NT2/D1 (cell line): ENCODE results near the gene LTA.

Experiments
- DNase-seq: peaks from one replicate; pipeline ENCODE4 v3.0.0-alpha.2; 2011; ENCODE audit warnings: low read depth, low spot score
- H3K27me3 ChIP-seq: 2 replicates; pipeline ENCODE4 v1.6.0; 2011; ENCODE audit warnings: mild to moderate bottlenecking; ENCODE audit not compliant: insufficient read length, insufficient read depth
- H3K36me3 ChIP-seq: 2 replicates; pipeline ENCODE4 v1.6.1; 2011; ENCODE audit warnings: mild to moderate bottlenecking, low read length, mixed read lengths; ENCODE audit not compliant: insufficient read depth, insufficient read length
- H3K4me1 ChIP-seq: 2 replicates; pipeline ENCODE4 v1.5.1; 2011; ENCODE audit not compliant: insufficient read depth, insufficient read length
- H3K4me3 ChIP-seq: 2 replicates; pipeline ENCODE4 v1.5.1; 2011; ENCODE audit warnings: low read depth; ENCODE audit not compliant: insufficient read length
- H3K9ac ChIP-seq: 2 replicates; pipeline ENCODE4 v1.6.0; 2011; ENCODE audit warnings: low read depth; ENCODE audit not compliant: insufficient read length
- H3K9me3 ChIP-seq: 2 replicates; pipeline ENCODE4 v1.5.1; 2011; ENCODE audit warnings: mild to moderate bottlenecking, low read length; ENCODE audit not compliant: insufficient read depth
- SUZ12 ChIP-seq: IDR thresholded peaks from 2 replicates; pipeline ENCODE4 v1.6.1; 2011; ENCODE audit not compliant: insufficient read length, insufficient read depth; ENCODE audit errors: extremely low read depth
- YY1 ChIP-seq: IDR thresholded peaks from 2 replicates; pipeline ENCODE4 v1.6.1; 2011; ENCODE audit not compliant: insufficient read length, insufficient read depth
- ZNF274 ChIP-seq: IDR thresholded peaks from 2 replicates; pipeline ENCODE4 v1.6.1; 2011; ENCODE audit warnings: mild to moderate bottlenecking, low read depth, low read length

LTA gene

DNA sequence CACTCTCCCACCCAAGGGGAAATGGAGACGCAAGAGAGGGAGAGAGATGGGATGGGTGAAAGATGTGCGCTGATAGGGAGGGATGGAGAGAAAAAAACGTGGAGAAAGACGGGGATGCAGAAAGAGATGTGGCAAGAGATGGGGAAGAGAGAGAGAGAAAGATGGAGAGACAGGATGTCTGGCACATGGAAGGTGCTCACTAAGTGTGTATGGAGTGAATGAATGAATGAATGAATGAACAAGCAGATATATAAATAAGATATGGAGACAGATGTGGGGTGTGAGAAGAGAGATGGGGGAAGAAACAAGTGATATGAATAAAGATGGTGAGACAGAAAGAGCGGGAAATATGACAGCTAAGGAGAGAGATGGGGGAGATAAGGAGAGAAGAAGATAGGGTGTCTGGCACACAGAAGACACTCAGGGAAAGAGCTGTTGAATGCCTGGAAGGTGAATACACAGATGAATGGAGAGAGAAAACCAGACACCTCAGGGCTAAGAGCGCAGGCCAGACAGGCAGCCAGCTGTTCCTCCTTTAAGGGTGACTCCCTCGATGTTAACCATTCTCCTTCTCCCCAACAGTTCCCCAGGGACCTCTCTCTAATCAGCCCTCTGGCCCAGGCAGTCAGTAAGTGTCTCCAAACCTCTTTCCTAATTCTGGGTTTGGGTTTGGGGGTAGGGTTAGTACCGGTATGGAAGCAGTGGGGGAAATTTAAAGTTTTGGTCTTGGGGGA, 4.0 kb downstream of the LTA start:
- Histone ChIP-seq H3K9me3 (no peaks in the 10 kb centered on the region), H3K4me3 (no peak overlapping the region), H3K9ac (no peak overlapping the region), H3K4me1 (peaks cover 14% of the 10 kb centered on the region), H3K27me3 (no peaks in the 10 kb centered on the region), H3K36me3 (peaks cover 3% of the 10 kb centered on the region)
- DNase-seq, result no peak
- TF ChIP-seq ZNF274, result no peak

GRCh38 chr6:31576897-31577578, 4.9 kb downstream of the LTA start:
- peaks cover 3% of the 10 kb centered on the region for H3K36me3 ChIP-seq
- peaks cover 18% of the 10 kb centered on the region for H3K4me1 ChIP-seq
- H3K27me3 ChIP-seq, result no peaks in the 10 kb centered on the region
- no peak for DNase-seq
- no peak overlapping the region for H3K4me3 ChIP-seq
- TF ChIP-seq ZNF274 (no peak), YY1 (no peak), SUZ12 (no peak)
- no peaks in the 10 kb centered on the region for H3K9me3 ChIP-seq
- H3K9ac ChIP-seq, result no peak overlapping the region

DNA sequence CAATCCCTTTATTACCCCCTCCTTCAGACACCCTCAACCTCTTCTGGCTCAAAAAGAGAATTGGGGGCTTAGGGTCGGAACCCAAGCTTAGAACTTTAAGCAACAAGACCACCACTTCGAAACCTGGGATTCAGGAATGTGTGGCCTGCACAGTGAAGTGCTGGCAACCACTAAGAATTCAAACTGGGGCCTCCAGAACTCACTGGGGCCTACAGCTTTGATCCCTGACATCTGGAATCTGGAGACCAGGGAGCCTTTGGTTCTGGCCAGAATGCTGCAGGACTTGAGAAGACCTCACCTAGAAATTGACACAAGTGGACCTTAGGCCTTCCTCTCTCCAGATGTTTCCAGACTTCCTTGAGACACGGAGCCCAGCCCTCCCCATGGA, 5.5 kb downstream of the LTA start:
- DNase-seq, result no peak
- peaks cover 16% of the 10 kb centered on the region for H3K4me1 ChIP-seq
- no peak for TF ChIP-seq ZNF274
- TF ChIP-seq SUZ12, result no peak
- no peaks in the 10 kb centered on the region for H3K27me3 ChIP-seq
- H3K4me3 ChIP-seq, result no peak overlapping the region
- H3K36me3 ChIP-seq, result peaks cover 3% of the 10 kb centered on the region
- H3K9me3 ChIP-seq, result no peaks in the 10 kb centered on the region
- H3K9ac ChIP-seq, result no peak overlapping the region

DNA sequence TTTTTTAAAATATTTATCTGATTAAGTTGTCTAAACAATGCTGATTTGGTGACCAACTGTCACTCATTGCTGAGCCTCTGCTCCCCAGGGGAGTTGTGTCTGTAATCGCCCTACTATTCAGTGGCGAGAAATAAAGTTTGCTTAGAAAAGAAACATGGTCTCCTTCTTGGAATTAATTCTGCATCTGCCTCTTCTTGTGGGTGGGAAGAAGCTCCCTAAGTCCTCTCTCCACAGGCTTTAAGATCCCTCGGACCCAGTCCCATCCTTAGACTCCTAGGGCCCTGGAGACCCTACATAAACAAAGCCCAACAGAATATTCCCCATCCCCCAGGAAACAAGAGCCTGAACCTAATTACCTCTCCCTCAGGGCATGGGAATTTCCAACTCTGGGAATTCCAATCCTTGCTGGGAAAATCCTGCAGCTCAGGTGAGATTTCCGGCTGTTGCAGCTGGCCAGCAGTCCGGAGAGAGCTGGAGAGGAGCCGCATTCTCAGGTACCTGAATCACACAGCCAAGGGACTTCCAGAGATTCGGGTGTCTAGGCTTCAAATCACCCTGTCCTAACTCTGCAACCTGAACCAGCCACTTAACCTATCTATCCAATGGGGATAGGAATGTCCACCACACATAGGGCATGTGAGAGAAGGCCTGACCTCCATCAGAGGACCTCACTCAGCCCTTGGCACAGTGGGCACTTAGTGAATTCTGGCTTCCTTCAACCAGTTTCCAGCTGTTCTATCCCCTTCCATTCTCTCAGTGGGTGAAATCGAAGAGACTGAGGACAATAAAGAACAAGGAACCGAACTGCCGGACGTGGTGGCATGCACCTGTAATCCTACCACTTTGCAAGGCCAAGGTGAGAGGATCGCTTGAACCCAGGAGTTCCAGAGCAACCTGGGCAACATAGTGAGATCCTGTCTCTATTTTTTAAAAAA, 6.4 kb downstream of the LTA start:
- H3K4me1 ChIP-seq, result peaks cover 13% of the 10 kb centered on the region
- no peaks in the 10 kb centered on the region for H3K27me3 ChIP-seq
- H3K9ac ChIP-seq, result no peak overlapping the region
- TF ChIP-seq ZNF274, result no peak
- TF ChIP-seq YY1, result no peak
- TF ChIP-seq SUZ12, result no peak
- no peaks in the 10 kb centered on the region for H3K9me3 ChIP-seq
- H3K36me3 ChIP-seq, result peaks cover 3% of the 10 kb centered on the region
- no peak for DNase-seq
- H3K4me3 ChIP-seq, result no peak overlapping the region

- TF ChIP-seq ZNF274 (no peak), SUZ12 (no peak), YY1 (no peak)
- peaks cover 13% of the 10 kb centered on the region for H3K4me1 ChIP-seq
- H3K36me3 ChIP-seq, result peaks cover 3% of the 10 kb centered on the region
- no peak overlapping the region for H3K4me3 ChIP-seq
- DNase-seq, result no peak
- no peaks in the 10 kb centered on the region for H3K27me3 ChIP-seq
- H3K9me3 ChIP-seq, result no peaks in the 10 kb centered on the region
- H3K9ac ChIP-seq, result no peak overlapping the region
Measured at GRCh38 chr6:31579119-31579505, 7.0 kb downstream of the LTA start.

GRCh38 chr6:31579546-31580437, 7.7 kb downstream of the LTA start:
- H3K36me3 ChIP-seq, result peaks cover 3% of the 10 kb centered on the region
- no peak overlapping the region for H3K9ac ChIP-seq
- no peak for TF ChIP-seq SUZ12
- TF ChIP-seq ZNF274, result no peak
- no peak for TF ChIP-seq YY1
- H3K4me3 ChIP-seq, result peak overlapping the region; percentile 78
- H3K27me3 ChIP-seq, result no peaks in the 10 kb centered on the region
- DNase-seq, result no peak
- H3K9me3 ChIP-seq, result no peaks in the 10 kb centered on the region
- peaks cover 13% of the 10 kb centered on the region for H3K4me1 ChIP-seq

DNA sequence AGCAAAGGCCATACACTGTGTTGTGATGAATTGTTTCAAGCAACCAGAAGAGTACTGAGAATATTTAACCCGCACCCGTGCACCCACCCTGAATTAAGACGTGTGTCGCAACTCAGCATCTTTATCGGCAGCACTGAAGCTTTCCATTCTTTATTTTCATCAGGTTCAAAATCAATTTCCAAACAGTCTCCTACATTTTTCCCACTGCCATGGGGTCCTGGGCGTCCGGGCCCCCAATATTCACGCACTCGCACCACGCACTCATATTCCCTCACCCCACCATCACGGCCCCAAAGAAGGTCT, 8.3 kb downstream of the LTA start:
- Histone ChIP-seq H3K4me1 (peaks cover 10% of the 10 kb centered on the region), H3K9ac (peak overlapping the region; percentile 72), H3K4me3 (peak overlapping the region; percentile 78), H3K36me3 (peaks cover 3% of the 10 kb centered on the region), H3K27me3 (no peaks in the 10 kb centered on the region), H3K9me3 (no peaks in the 10 kb centered on the region)
- DNase-seq, result no peak
- no peak for TF ChIP-seq SUZ12
